Stimulated activated CD4-positive, alpha-beta T cell treated with anti-CD3 and anti-CD28 coated beads, Interleukin-4, amount 100 ng/mL, for 1 hour (primary cell): ENCODE data around the gene C18orf32.
A peak's percentile ranks its signal among the peaks of the same experiment; 100 is the strongest.
"Not testable (repeated sequence)": the region's sequence is repeated elsewhere in the genome, so short reads cannot be mapped to it uniquely, and the experiment has no call there.

Experiments
- DNase-seq: peaks from one replicate; pipeline ENCODE4 v3.0.0-alpha.2; 2020

C18orf32 gene

GRCh38 chr18:49467019-49467563, 19.9 kb downstream of the C18orf32 start:
- DNase-seq: no peak

GRCh38 chr18:49464718-49465598, 22.1 kb downstream of the C18orf32 start:
- DNase-seq: no peak

- DNase-seq: no peak
Observed at GRCh38 chr18:49461602-49461977, 25.4 kb downstream of the C18orf32 start.

- no peak for DNase-seq
Observed at GRCh38 chr18:49460976-49461601, 25.9 kb downstream of the C18orf32 start.

GRCh38 chr18:49459404-49460171, 27.4 kb downstream of the C18orf32 start:
- DNase-seq: peak; percentile 36

- no peak for DNase-seq
Observed at GRCh38 chr18:49457616-49458015, 29.4 kb downstream of the C18orf32 start.

GRCh38 chr18:49456794-49457193, 30.2 kb downstream of the C18orf32 start:
- no peak for DNase-seq

GRCh38 chr18:49452534-49452933, 34.5 kb downstream of the C18orf32 start:
- not testable (repeated sequence) for DNase-seq

- peak; percentile 7 for DNase-seq
Observed at GRCh38 chr18:49447810-49448745, 39.0 kb downstream of the C18orf32 start.

- no peak for DNase-seq
Observed at GRCh38 chr18:49446481-49446880, 40.6 kb downstream of the C18orf32 start.

- no peak for DNase-seq
Observed at GRCh38 chr18:49444581-49444980, 42.5 kb downstream of the C18orf32 start.

- no peak for DNase-seq
Observed at GRCh38 chr18:49443837-49444236, 43.2 kb downstream of the C18orf32 start.

GRCh38 chr18:49441338-49441938, 45.6 kb downstream of the C18orf32 start:
- DNase-seq: no peak

- DNase-seq: no peak
Observed at GRCh38 chr18:49435170-49435569, 51.9 kb downstream of the C18orf32 start.

- DNase-seq: no peak
Observed at GRCh38 chr18:49432602-49433001, 54.4 kb downstream of the C18orf32 start.

- DNase-seq: no peak
Observed at GRCh38 chr18:49431165-49431962, 55.7 kb downstream of the C18orf32 start.
